Erythroblast (primary cell): Measurements from ENCODE around the gene NOL3.
A peak's percentile ranks its signal among the peaks of the same experiment; 100 is the strongest.

Source experiments
- DNase-seq, 2 experiments: peaks; one replicate each; lab custom pipeline; 2025; lab: John Stamatoyannopoulos, UW
- GATA1 ChIP-seq: IDR thresholded peaks from 2 replicates; pipeline ENCODE4 v1.6.1; 2011; ENCODE audit warnings: low read depth, mild to moderate bottlenecking, control low read depth, low read length, moderate library complexity
- POLR2A ChIP-seq: IDR thresholded peaks from 2 replicates; pipeline ENCODE4 v1.6.1; 2011; ENCODE audit warnings: mild to moderate bottlenecking, low read length

The NOL3 gene

GRCh38 chr16:67161595-67162058 is 8.7 kb upstream of the NOL3 start:
- TF ChIP-seq POLR2A = no peak
- TF ChIP-seq GATA1 = no peak
- no peak for DNase-seq

- TF ChIP-seq GATA1 = no peak
- no peak for TF ChIP-seq POLR2A
- DNase-seq = no peak
Measured at GRCh38 chr16:67162506-67163163, 7.7 kb upstream of the NOL3 start.

DNA sequence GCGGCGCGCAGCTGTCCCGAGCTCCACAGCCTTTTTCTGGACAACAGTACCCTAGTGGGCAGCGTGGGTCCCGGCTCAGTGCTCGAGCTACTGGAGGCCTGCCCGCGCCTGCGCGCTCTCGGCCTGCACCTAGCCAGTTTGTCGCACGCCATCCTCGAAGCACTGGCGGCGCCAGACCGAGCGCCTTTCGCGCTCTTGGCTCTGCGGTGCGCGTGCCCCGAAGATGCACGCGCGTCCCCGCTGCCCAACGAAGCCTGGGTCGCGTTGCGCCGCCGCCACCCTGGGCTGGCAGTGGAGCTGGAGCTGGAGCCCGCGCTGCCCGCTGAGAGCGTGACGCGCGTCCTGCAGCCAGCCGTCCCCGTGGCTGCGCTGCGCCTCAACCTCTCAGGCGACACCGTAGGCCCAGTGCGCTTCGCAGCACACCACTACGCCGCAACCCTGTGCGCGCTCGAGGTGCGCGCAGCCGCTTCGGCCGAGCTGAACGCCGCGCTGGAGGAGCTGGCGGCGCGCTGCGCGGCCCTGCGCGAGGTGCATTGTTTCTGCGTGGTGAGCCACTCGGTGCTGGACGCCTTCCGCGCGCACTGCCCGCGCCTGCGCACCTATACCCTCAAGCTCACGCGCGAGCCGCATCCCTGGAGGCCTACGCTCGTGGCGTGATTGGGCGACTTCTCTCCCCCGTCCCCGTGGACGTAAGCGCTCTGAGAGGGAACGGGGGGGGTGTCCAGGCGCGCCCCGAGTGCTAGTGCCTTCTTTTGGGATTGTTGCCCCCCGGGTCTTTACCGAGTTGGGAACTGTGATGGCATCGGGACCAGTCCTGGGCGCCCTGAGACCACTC is 7.0 kb upstream of the NOL3 start:
- DNase-seq = peak; percentile 41 to 61
- no peak for TF ChIP-seq POLR2A
- no peak for TF ChIP-seq GATA1

- TF ChIP-seq POLR2A = no peak
- TF ChIP-seq GATA1 = no peak
- DNase-seq = no peak
Measured at GRCh38 chr16:67163999-67164558, 6.3 kb upstream of the NOL3 start.

- DNase-seq = peak; percentile 48 to 57
- no peak for TF ChIP-seq GATA1
- TF ChIP-seq POLR2A = no peak
Measured at GRCh38 chr16:67164599-67165061, 5.7 kb upstream of the NOL3 start, which contains the start of gene HSF4. HSF4 (plus strand) TSS chr16:67164745; CDS start chr16:67164812, 67 bp downstream.

GRCh38 chr16:67165121-67166078 is 4.9 kb upstream of the NOL3 start:
- peak in 1 of 2 experiments; percentile 21 for DNase-seq
- no peak for TF ChIP-seq GATA1
- no peak for TF ChIP-seq POLR2A

- DNase-seq = no peak
- TF ChIP-seq GATA1 (no peak), POLR2A (no peak)
Measured at GRCh38 chr16:67166110-67166547, 4.2 kb upstream of the NOL3 start.

DNA sequence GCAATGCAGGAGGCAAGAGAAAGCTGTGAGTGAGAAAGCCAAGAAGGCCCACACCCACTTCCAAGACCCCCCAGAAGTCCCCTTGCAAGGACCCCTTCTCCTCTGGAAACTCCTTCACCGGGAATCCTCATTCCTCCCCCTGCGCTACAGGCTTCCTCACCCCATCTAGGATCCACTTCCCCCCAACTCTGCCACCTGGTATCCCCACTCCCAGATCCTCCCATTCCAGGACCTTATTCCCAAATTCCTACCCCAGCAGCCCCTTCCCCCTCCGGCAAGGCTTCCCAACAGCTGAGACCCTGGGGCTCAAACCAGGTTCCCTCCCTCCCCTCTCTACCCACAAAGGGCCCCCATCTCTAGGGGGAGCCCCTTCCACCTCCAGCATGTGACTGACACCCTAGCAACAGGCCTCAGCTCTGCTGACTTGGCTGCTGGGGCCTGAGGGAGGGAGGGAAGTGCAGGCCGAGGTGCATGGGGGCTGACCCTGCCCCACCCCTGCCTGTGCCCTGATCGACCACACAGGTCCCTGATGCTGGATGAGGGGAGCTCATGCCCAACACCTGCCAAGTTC is 3.7 kb upstream of the NOL3 start:
- no peak for DNase-seq
- no peak for TF ChIP-seq POLR2A

- TF ChIP-seq POLR2A (no peak), GATA1 (no peak)
Measured at GRCh38 chr16:67167588-67167987, 2.8 kb upstream of the NOL3 start.

GRCh38 chr16:67169011-67169451 is 1.3 kb upstream of the NOL3 start:
- TF ChIP-seq GATA1 (no peak), POLR2A (no peak)

More at GRCh38 chr16:67167588-67167987, 2.8 kb upstream of the NOL3 start:
- no peak for DNase-seq

GRCh38 chr16:67169642-67170167 is 633 bp upstream of the NOL3 start:
- DNase-seq = peak; percentile 38 to 63
- no peak for TF ChIP-seq GATA1
- TF ChIP-seq POLR2A = no peak

More at GRCh38 chr16:67169011-67169451, 1.3 kb upstream of the NOL3 start:
- DNase-seq = no peak

GRCh38 chr16:67170949-67171649 is 761 bp downstream of the NOL3 start:
- no peak for DNase-seq
- TF ChIP-seq POLR2A = no peak
- TF ChIP-seq GATA1 = no peak
